ENCODE measurements around the gene NSG2. TPM values are rescaled to one million over a fixed set of nuclear protein-coding genes. Genes with fewer than 3 reads are reported as not detected.
"Not testable (repeated sequence)": the region's sequence is repeated elsewhere in the genome, so short reads cannot be mapped to it uniquely, and the experiment has no call there.

The NSG2 gene
- total RNA-seq, 2 experiments from 2014 or later, result not detected

DNA sequence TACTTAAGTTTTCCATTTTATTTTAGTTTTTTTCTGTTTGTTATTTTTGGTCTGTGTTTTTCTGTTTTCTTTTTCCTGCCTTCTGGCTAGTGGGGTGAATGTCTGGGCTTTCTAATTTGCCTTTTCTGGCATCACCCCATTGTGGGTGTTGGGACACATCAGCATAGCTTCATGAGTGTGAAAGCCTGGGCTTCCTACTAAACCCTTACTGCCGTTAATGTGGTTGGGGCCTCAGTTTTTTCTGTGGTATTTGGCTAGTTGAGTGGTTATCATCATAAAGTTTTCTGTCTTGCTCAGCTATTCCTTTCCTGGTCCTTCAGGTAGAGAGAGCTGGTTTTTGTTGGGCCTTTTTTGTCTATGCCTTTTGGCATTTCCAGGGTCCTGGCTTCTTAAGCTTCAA is 35.1 kb upstream of the NSG2 start:
- Histone ChIP-seq H3K9me3 (ENCODE audit: low read length) (no peaks in the 10 kb centered on the region), H4K20me1 (ENCODE audit: insufficient read depth, low read length) (no peaks in the 10 kb centered on the region), H3K36me3 (ENCODE audit: insufficient read depth, low read length) (no peaks in the 10 kb centered on the region), H2AFZ (ENCODE audit: low read length) (no peak overlapping the region), H3K4me1 (ENCODE audit: insufficient read depth, low read length, poor library complexity, severe bottlenecking) (no peaks in the 10 kb centered on the region), H3K9me2 (ENCODE audit: insufficient read depth, low read length) (no peaks in the 10 kb centered on the region), H3K4me3 (ENCODE audit: low read depth, low read length, poor library complexity, severe bottlenecking) (no peak overlapping the region), H3K79me2 (ENCODE audit: insufficient read depth, low read depth, low read length) (no peaks in the 10 kb centered on the region), H3K4me2 (ENCODE audit: low read length) (no peak overlapping the region), H3K27ac (ENCODE audit: low read depth, low read length, poor library complexity, severe bottlenecking) (no peak overlapping the region)
- intact Hi-C loops (cut with micrococcal nuclease; ENCODE audit: unreplicated experiment), result no loop called here
- ChIA-PET CTCF (ENCODE audit: unreplicated experiment) (no interaction called here), POLR2A (interaction anchor here (0.5 kb wide), 1 partner anchor 858 kb away, joined by 3 read pairs; no protein-coding TSS in a partner anchor)
- no peak for TF ChIP-seq EZH2phosphoT487 (IDR thresholded peaks at IDR 0.05; ENCODE audit: borderline replicate concordance, low read depth, low read length)
- TF ChIP-seq CTCF (conservative IDR thresholded peaks at IDR 0.05; ENCODE audit: low read length), result no peak
- DNase-seq (ENCODE audit: low spot score), result no peak
- BruUV-seq (replicated peaks), result no TSS peak

- ChIA-PET CTCF (ENCODE audit: unreplicated experiment) (no interaction called here), POLR2A (no interaction called here)
- H3K27ac ChIP-seq (ENCODE audit: low read depth, low read length, poor library complexity, severe bottlenecking), result no peak overlapping the region
- H2AFZ ChIP-seq (ENCODE audit: low read length), result no peak overlapping the region
- no peak for DNase-seq (ENCODE audit: low spot score)
- H3K9me3 ChIP-seq (ENCODE audit: low read length), result no peaks in the 10 kb centered on the region
- BruUV-seq (replicated peaks), result no TSS peak
- no peak overlapping the region for H3K4me2 ChIP-seq (ENCODE audit: low read length)
- no peaks in the 10 kb centered on the region for H4K20me1 ChIP-seq (ENCODE audit: insufficient read depth, low read length)
- H3K79me2 ChIP-seq (ENCODE audit: insufficient read depth, low read depth, low read length), result no peaks in the 10 kb centered on the region
- H3K36me3 ChIP-seq (ENCODE audit: insufficient read depth, low read length), result no peaks in the 10 kb centered on the region
- TF ChIP-seq CTCF (conservative IDR thresholded peaks at IDR 0.05; ENCODE audit: low read length), result no peak
- no peak for TF ChIP-seq EZH2phosphoT487 (IDR thresholded peaks at IDR 0.05; ENCODE audit: borderline replicate concordance, low read depth, low read length)
- intact Hi-C loops (cut with micrococcal nuclease; ENCODE audit: unreplicated experiment), result no loop called here
- no peak overlapping the region for H3K4me3 ChIP-seq (ENCODE audit: low read depth, low read length, poor library complexity, severe bottlenecking)
- H3K9me2 ChIP-seq (ENCODE audit: insufficient read depth, low read length), result no peaks in the 10 kb centered on the region
- no peaks in the 10 kb centered on the region for H3K4me1 ChIP-seq (ENCODE audit: insufficient read depth, low read length, poor library complexity, severe bottlenecking)
These were observed 34.1 kb upstream of the NSG2 start for GRCh38 chr5:174011441-174011840.

GRCh38 chr5:174020069-174020927 is 25.2 kb upstream of the NSG2 start:
- intact Hi-C loops (cut with micrococcal nuclease; ENCODE audit: unreplicated experiment), result not testable (repeated sequence)

More at GRCh38 chr5:174020069-174020927, 25.2 kb upstream of the NSG2 start:
- H3K4me3 ChIP-seq (ENCODE audit: low read depth, low read length, poor library complexity, severe bottlenecking); H4K20me1 ChIP-seq (ENCODE audit: insufficient read depth, low read length); CTCF ChIA-PET (ENCODE audit: unreplicated experiment); H2AFZ ChIP-seq (ENCODE audit: low read length); H3K4me1 ChIP-seq (ENCODE audit: insufficient read depth, low read length, poor library complexity, severe bottlenecking); H3K9me2 ChIP-seq (ENCODE audit: insufficient read depth, low read length); H3K36me3 ChIP-seq (ENCODE audit: insufficient read depth, low read length); BruUV-seq (replicated peaks); H3K9me3 ChIP-seq (ENCODE audit: low read length); H3K27ac ChIP-seq (ENCODE audit: low read depth, low read length, poor library complexity, severe bottlenecking); H3K79me2 ChIP-seq (ENCODE audit: insufficient read depth, low read depth, low read length); POLR2A ChIA-PET; H3K4me2 ChIP-seq (ENCODE audit: low read length): not testable (repeated sequence)
- peak; percentile 84 for TF ChIP-seq CTCF (conservative IDR thresholded peaks at IDR 0.05; ENCODE audit: low read length)
- DNase-seq (ENCODE audit: low spot score), result peak; percentile 65
